ENCODE measurements around the gene NYAP2.

DNA sequence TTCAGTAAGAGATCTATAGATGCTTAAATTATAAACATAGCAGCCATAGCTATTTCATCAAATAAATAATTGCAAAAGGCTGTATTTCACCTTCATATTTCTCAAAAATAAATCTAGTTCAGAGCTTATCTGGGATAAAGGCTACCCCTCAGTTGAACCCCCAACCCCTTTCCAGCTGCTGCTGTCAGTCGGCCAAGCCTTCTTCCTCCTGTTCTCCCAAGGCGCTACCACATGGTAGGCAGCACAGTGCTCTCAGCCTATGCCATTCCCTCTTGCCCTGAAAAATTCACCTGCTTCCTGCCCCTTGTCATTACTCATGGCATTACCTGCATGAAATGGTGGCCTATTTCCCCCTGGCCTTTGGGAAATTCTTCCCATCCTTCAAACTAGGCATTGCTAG is 136.5 kb downstream of the NYAP2 start:
- TF ChIP-seq EP300 (IDR thresholded peaks at IDR 0.05), result no peak
- no peak for TF ChIP-seq CTCF (IDR thresholded peaks at IDR 0.05)
- TF ChIP-seq POLR2A (IDR thresholded peaks at IDR 0.05), result no peak

Measured in gastroesophageal sphincter (tissue), 3 donors.